HepG2 (cell line): ENCODE measurements around the gene PCYT2.

Experiments
- CTCF ChIP-seq: sonication (generic); formaldehyde crosslinking; IDR thresholded peaks from 2 replicates; pipeline ENCODE4 v1.5.0; 2020; ENCODE audit warnings: mild to moderate bottlenecking, missing genetic modification reagents, moderate library complexity
- GABPB1 ChIP-seq: IDR thresholded peaks from 2 replicates; pipeline ENCODE4 v1.6.1; 2016; ENCODE audit warnings: mild to moderate bottlenecking, missing genetic modification reagents, moderate library complexity, missing compliant biosample characterization
- ISL2 ChIP-seq: sonication (generic); formaldehyde crosslinking; IDR thresholded peaks from 2 replicates; pipeline ENCODE4 v1.5.0; 2020; ENCODE audit warnings: missing genetic modification reagents
- MZF1 ChIP-seq: sonication (generic); formaldehyde crosslinking; IDR thresholded peaks from 2 replicates; pipeline ENCODE4 v1.8.1; 2023; ENCODE audit warnings: mild to moderate bottlenecking, missing genetic modification reagents, borderline replicate concordance
- NR0B2 ChIP-seq: sonication (generic); formaldehyde crosslinking; IDR thresholded peaks from 2 replicates; pipeline ENCODE4 v1.4.0; 2020; ENCODE audit warnings: mild to moderate bottlenecking, missing genetic modification reagents
- PHF8 ChIP-seq: sonication (generic); formaldehyde crosslinking; IDR thresholded peaks from 2 replicates; pipeline ENCODE4 v1.5.0; 2020; ENCODE audit warnings: missing genetic modification reagents
- POLR2AphosphoS5 ChIP-seq: IDR thresholded peaks from 2 replicates; pipeline ENCODE4 v1.6.1; 2012; ENCODE audit warnings: low read depth, low read length
- RAD21 ChIP-seq: fragments of 450-650 bp; formaldehyde crosslinking; IDR thresholded peaks from 2 replicates; pipeline ENCODE4 v1.5.0; 2020; ENCODE audit warnings: mild to moderate bottlenecking
- SIN3A ChIP-seq: IDR thresholded peaks from 2 replicates; pipeline ENCODE4 v1.6.1; 2011; ENCODE audit warnings: low read depth, mild to moderate bottlenecking, control low read depth, low read length, borderline replicate concordance
- SMARCC2 ChIP-seq: fragments of 450-650 bp; IDR thresholded peaks from 2 replicates; pipeline ENCODE4 v1.6.1; 2017; ENCODE audit warnings: antibody characterized with exemption, mild to moderate bottlenecking
- ZFP36L2 ChIP-seq: sonication (generic); formaldehyde crosslinking; IDR thresholded peaks from 2 replicates; pipeline ENCODE4 v1.4.0; 2020; ENCODE audit warnings: missing genetic modification reagents

- no peak for TF ChIP-seq NR0B2
- no peak for TF ChIP-seq SMARCC2
- TF ChIP-seq PHF8 = no peak
- TF ChIP-seq CTCF (CRISPR knock-in tag) = no peak
- no peak for TF ChIP-seq POLR2AphosphoS5
- TF ChIP-seq GABPB1 (CRISPR knock-in tag) = no peak
- no peak for TF ChIP-seq ISL2 (CRISPR knock-in tag)
- TF ChIP-seq RAD21 (CRISPR knock-in tag) = no peak
- no peak for TF ChIP-seq ZFP36L2 (CRISPR knock-in tag)
- TF ChIP-seq SIN3A = no peak
- no peak for TF ChIP-seq MZF1
These were observed 4.1 kb upstream of the PCYT2 start for GRCh38 chr17:81915331-81915730.
